ENCODE results near the gene GCNT4.
"Not testable (repeated sequence)": the region's sequence is repeated elsewhere in the genome, so short reads cannot be mapped to it uniquely, and the experiment has no call there.

Gene GCNT4, protein sequence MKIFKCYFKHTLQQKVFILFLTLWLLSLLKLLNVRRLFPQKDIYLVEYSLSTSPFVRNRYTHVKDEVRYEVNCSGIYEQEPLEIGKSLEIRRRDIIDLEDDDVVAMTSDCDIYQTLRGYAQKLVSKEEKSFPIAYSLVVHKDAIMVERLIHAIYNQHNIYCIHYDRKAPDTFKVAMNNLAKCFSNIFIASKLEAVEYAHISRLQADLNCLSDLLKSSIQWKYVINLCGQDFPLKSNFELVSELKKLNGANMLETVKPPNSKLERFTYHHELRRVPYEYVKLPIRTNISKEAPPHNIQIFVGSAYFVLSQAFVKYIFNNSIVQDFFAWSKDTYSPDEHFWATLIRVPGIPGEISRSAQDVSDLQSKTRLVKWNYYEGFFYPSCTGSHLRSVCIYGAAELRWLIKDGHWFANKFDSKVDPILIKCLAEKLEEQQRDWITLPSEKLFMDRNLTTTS

DNA sequence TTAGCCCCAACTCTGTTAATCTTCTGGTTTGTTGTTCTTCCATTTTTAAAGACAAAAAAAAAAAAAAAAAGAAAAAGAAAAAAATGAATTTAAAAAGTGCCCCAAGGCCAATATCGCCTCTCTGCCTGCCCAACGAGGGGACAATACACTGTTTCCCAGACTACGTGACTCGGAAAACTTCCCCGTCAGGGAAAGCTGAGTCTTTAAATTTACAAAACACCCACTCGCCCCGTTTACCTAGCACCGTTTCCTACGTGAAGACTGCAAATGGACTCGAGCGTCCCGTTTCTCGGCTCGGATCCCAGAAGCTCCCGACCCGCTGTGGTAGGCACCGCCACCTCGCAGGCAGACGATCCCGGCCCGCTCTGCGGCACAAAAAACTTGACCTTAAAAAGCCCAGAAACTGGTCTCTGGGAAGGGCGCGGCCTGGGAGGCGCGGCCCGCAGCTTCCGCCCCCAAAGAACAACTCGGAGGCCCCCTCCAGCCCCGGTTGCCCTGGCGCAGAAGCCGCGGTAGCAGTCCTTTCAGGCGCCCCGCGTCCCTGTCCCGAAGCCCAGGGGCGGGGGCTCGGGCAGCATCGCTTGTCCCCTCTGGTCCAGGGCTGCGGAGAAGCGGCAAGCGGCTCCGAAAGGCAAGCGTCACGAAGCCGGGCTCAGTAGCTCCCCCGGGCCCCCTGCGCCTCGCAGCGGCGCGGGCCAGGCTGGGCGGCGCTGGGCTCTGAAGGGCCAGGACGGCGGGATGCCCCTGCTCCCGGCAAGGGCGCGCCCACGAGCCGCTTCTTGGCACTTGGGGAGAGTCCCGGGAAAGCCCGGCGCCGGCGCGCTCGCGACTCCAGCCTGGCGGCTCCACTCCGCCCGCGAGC is at the start of gene GCNT4:
GCNT4 (minus strand) TSS at position 367 of the 862 bp plus-strand sequence. CDS start 22,521 bp downstream, outside the sequence.
- in situ Hi-C loops (cut with HindIII; ENCODE audit: low sequenced_read_pairs) = no loop called here

DNA sequence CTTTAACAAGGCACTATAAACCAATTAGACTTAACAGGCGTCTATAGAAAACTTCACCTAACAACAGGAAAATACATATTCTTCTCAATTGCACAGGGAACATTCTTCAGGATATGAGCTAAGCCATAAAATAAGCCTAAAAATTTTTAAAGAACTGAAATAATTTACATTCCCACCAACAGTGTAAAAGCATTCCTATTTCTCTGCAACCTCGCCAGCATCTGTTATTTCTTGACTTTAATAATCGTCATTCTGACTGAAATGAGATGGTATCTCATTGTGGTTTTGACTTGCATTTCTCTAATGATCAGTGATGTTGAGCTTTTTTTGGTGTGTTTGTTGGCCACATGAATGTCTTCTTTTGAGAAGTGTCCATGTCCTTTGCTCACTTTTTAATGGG is 43.6 kb upstream of the GCNT4 start:
- in situ Hi-C loops (cut with HindIII; ENCODE audit: low sequenced_read_pairs) = not testable (repeated sequence)

GRCh38 chr5:75091597-75091996 is 39.2 kb upstream of the GCNT4 start:
- in situ Hi-C loops (cut with HindIII; ENCODE audit: low sequenced_read_pairs) = no loop called here

GRCh38 chr5:75089662-75090061 is 37.3 kb upstream of the GCNT4 start:
- in situ Hi-C loops (cut with HindIII; ENCODE audit: low sequenced_read_pairs) = no loop called here

DNA sequence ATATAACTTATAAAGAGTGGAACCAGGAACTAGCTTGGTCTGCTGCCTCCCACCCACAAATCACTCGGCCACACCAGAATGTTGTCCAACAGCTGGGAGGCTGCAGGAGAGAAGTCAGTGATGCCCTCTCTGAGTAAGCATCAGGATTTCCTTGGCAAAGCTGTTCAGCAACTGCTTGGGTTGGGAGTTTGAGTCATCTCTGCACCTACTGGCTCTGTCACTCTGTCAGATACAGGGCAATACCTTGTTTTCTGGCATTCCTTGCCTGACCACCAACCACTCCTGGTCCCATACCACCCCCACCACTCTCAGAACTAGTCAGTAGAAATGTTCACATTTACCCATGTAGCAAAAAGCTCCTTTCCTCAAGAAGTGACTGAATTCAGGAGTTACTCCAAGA is 36.8 kb upstream of the GCNT4 start:
- in situ Hi-C loops (cut with HindIII; ENCODE audit: low sequenced_read_pairs) = no loop called here

DNA sequence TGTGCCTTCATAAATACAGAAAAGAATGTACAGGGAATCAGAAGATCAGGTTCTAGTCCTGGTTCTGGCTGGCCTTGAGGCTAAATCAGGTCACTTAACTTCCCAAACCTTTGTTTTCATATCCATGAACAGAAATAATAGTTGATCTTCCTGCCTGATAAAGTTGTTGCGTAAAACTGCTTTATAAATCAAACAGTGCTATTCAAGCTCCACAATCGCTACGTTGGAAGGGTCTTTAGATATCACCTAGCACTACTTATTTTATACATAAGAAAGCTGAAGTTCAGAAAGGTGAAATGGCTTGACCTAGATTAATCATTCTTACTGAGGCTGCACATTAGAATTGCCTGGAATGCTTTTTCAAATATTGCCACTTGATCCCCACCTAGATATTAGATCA is 36.3 kb upstream of the GCNT4 start:
- in situ Hi-C loops (cut with HindIII; ENCODE audit: low sequenced_read_pairs) = no loop called here

DNA sequence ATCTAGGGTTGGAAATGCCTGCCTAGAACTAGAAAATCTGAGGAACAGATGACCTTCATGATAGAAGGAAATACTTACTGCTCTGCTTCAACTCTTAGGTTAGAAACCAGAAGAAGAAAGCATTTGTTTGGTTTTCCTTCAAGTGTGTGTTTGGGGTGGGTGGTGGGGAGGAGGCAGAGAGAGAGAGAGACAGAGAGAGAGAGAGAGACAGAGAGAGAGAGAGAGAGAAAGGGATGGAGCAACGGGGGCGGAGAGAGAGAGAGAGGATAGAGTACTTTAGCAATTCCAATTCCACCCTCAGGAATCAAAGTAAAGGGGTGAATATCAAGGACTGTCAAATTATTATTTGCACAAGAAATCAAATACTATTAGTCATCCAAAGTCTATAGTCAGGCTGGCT is 29.2 kb upstream of the GCNT4 start:
- in situ Hi-C loops (cut with HindIII; ENCODE audit: low sequenced_read_pairs) = no loop called here

DNA sequence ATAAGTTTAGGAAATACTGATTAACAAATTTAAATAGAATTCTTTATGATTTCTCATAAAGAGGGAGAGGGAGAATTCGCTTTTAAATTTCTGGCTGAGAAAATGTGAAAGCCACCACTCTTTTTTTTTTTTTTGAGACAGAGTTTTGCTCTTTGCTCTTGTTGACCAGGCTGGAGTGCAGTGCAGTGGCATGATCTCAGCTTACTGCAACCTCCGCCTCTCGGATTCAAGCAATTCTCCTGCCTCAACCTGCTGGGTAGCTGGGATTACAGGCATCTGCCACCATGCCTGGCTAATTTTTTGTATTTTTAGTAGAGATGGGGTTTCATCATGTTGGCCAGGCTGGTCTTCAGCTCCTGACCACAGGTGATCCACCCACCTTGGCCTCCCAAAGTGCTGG is 27.0 kb upstream of the GCNT4 start:
- in situ Hi-C loops (cut with HindIII; ENCODE audit: low sequenced_read_pairs) = not testable (repeated sequence)

DNA sequence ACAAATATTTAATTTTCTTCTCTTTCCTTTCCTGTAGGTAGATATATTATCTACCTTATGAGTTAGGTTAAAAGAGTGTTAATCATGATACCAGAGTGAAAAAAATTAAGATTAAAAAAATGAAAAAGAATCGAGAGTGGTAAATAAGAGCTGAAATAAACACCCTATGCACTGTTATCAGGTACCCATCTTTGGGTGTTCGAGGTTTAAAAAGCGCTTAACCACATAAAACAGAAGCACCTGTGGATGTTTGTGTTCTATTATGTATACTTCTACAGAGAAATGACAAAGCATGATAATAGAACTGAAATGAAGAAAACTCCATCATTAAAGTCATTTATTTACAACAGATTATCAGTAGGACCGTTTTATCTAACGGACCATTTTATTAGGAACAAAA is 25.7 kb upstream of the GCNT4 start:
- in situ Hi-C loops (cut with HindIII; ENCODE audit: low sequenced_read_pairs) = no loop called here

GRCh38 chr5:75072061-75072460 is 19.7 kb upstream of the GCNT4 start:
- in situ Hi-C loops (cut with HindIII; ENCODE audit: low sequenced_read_pairs) = no loop called here

GRCh38 chr5:75071100-75071499 is 18.7 kb upstream of the GCNT4 start:
- in situ Hi-C loops (cut with HindIII; ENCODE audit: low sequenced_read_pairs) = no loop called here

- in situ Hi-C loops (cut with HindIII; ENCODE audit: low sequenced_read_pairs) = no loop called here
Measured at GRCh38 chr5:75067434-75067833, 15.1 kb upstream of the GCNT4 start.

- in situ Hi-C loops (cut with HindIII; ENCODE audit: low sequenced_read_pairs) = no loop called here
Measured at GRCh38 chr5:75062925-75063531, 10.7 kb upstream of the GCNT4 start.

GRCh38 chr5:75059912-75060545 is 7.7 kb upstream of the GCNT4 start:
- in situ Hi-C loops (cut with HindIII; ENCODE audit: low sequenced_read_pairs) = no loop called here

DNA sequence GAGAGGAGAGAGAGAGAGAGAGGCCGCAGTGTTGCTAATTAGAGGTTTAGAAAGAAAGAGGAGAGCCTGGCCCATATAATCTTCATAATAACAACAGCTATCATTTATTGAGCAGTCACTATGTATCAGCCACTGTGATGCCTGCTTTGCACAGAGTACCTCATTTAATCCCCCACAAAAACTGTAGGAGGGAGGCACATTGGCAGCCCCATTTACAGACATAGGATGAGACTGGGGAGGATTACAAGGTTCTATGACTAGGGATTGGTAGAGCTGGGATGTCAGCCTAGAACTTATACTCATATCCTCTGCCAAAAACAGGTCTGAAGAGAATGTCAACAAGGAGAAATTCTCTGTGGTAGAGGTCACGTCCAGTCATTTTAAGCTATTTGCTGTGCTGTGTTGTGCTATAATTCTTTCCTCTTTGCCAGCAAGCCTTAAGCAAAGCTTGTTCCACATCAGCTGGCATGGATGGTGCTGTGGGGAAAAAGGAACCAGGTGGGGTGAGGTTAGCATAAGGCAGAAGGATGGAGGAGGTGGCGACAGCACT is 6.7 kb upstream of the GCNT4 start:
- in situ Hi-C loops (cut with HindIII; ENCODE audit: low sequenced_read_pairs) = no loop called here

- in situ Hi-C loops (cut with HindIII; ENCODE audit: low sequenced_read_pairs) = no loop called here
Measured at GRCh38 chr5:75057561-75057960, 5.2 kb upstream of the GCNT4 start.

DNA sequence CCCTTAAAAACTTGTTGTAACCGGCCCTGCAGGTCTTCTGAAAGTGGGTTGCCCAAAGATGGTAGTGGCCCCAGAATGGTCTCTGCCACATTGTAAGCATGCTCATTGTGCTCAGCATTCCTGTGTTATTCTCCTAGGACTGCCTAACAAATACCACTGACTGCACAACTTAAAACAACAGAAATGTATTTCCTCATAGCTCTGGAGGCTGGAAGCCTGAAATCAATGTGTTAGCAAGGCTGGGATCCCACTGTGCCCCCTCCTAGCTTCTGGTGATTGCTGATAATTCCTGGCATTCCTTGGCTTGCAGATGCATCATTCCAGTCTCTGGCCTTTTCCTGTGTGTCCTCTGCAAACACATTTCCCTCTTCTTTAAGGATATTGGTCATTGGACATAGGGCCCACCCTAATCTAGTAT is 3.4 kb upstream of the GCNT4 start:
- in situ Hi-C loops (cut with HindIII; ENCODE audit: low sequenced_read_pairs) = no loop called here

- in situ Hi-C loops (cut with HindIII; ENCODE audit: low sequenced_read_pairs) = no loop called here
Measured at GRCh38 chr5:75054134-75054930, 2.0 kb upstream of the GCNT4 start.

DNA sequence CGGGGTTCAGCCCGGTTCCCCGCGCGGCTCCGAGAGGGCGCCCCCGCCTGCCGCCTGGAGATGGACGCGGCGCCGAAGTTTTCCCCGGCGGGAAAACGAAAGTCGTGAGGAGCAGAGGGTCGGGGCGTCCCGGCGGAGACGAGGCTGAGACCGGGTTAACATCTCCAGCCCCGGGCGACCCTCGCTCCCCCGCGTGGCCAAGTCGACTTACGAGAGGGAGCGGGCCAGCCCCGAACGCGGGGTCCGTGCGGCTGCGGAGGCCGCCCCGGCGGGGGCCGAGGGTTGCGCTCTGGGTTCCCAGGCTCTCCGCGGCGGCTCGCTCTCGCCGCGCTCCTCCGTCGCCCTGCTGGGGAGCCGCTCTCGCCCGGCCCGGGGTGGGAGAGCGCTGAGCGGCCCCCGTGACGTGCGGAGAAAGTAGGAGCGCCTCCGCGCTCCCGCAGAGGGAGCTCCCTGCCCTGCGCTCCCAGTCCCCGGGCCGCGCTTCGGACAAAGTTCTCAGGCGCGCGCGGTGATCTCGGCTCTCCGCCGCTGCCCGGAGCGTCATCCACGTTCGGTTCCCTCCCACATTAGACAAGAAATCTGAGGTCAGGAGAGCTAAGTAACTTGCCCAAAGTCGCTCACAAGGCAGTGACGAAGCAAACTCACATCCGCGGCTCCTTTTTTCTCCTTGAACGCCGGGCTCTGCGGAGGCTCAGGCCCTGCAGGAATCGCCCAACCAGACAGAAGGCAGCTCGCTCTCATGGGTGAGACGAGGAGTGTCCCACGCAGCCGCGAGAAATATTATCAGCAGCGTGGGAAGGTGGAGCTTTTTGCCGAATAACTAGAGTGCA is 1.2 kb upstream of the GCNT4 start:
- in situ Hi-C loops (cut with HindIII; ENCODE audit: low sequenced_read_pairs) = no loop called here

Measured in endothelial cell of hepatic sinusoid (primary cell).